WTC11 (cell line): Measurements from ENCODE around the gene PPDPF.

Experiments
- CTCF ChIP-seq: fragments of 200-600 bp; IDR thresholded peaks from 2 replicates; pipeline ENCODE4 v1.8.0; 2022; ENCODE audit warnings: antibody characterized with exemption
- ETV6 ChIP-seq: sonication (generic); formaldehyde crosslinking; IDR thresholded peaks from 2 replicates; pipeline ENCODE4 v1.8.1; 2022; ENCODE audit warnings: mild to moderate bottlenecking, missing genetic modification reagents
- IRF2 ChIP-seq: sonication (generic); formaldehyde crosslinking; IDR thresholded peaks from 2 replicates; pipeline ENCODE4 v1.8.0; 2022; ENCODE audit warnings: low read depth, missing genetic modification reagents, borderline replicate concordance
- MAX ChIP-seq: sonication (generic); formaldehyde crosslinking; IDR thresholded peaks from 2 replicates; pipeline ENCODE4 v1.8.0; 2022; ENCODE audit warnings: mild to moderate bottlenecking, missing genetic modification reagents
- NR1H2 ChIP-seq: sonication (generic); formaldehyde crosslinking; IDR thresholded peaks from 2 replicates; pipeline ENCODE4 v1.9.0; 2021; ENCODE audit warnings: mild to moderate bottlenecking, moderate library complexity, missing genetic modification reagents
- OVOL2 ChIP-seq: fragments of 250-450 bp; sonication (Bioruptor Pico); IDR thresholded peaks from 2 replicates; pipeline ENCODE4 v1.9.0; 2021; ENCODE audit warnings: mild to moderate bottlenecking, borderline replicate concordance
- SP1 ChIP-seq: sonication (generic); formaldehyde crosslinking; conservative IDR thresholded peaks from 2 replicates; pipeline ENCODE4 v1.8.1; 2022; ENCODE audit warnings: missing genetic modification reagents
- TEAD4 ChIP-seq: sonication (generic); formaldehyde crosslinking; IDR thresholded peaks from 2 replicates; pipeline ENCODE4 v1.8.0; 2022; ENCODE audit warnings: mild to moderate bottlenecking, missing genetic modification reagents
- ZNF263 ChIP-seq: sonication (generic); formaldehyde crosslinking; IDR thresholded peaks from 2 replicates; pipeline ENCODE4 v1.8.1; 2022; ENCODE audit warnings: low read depth, mild to moderate bottlenecking, moderate library complexity, missing genetic modification reagents
- TF ChIP-seq, protein P1 (sequence below): sonication (generic); formaldehyde crosslinking; IDR thresholded peaks from 2 replicates; pipeline ENCODE4 v1.8.1; 2023; ENCODE audit warnings: mild to moderate bottlenecking, missing genetic modification reagents, borderline replicate concordance

DNA sequence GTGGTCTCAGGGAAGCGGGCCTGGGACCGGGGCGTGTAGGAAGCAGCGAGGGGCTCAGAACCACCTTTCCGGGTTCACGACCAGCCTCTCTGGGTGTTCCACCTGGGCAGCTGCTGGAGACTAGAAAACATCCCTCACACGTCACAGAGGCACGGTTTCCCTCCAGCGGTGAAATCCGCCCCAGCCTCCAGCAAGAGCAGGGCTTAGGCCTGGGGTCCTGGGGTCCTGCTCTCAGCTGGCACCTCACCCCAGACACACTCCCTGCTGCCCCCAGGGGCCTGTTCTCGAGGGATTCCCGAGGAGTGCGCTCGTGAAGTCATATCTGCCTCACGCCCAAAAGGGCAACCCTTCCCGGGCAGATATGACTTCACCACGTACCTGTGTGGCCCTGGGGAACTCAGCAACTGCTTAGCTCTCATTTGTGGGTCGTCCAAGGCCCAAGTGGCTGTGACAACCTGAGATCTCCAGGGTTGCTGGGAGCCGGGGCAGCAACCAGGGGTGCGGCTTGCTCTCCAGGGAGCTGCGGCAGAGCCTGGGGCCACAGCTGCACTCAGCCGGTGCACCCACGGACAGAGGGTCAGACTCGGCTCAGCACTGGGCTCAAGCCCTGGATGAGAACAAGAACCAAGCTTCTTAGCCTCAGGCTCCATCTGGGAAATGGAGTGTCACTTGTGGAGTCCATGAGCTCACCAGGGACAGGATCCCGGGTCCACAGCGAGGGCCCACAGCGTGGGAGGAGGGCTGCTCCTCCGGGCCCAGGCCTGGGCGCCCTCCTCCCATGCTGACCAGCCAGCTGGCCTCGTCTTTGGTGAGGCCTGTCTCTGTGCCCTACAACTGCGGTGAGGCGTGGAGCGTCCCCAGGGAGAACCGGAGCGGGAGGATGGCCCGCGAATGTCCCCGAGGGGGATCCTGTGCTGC lies 34.1 kb downstream of the PPDPF start:
- TF ChIP-seq ETV6 (CRISPR knock-in tag) (no peak), CTCF (no peak), OVOL2 (no peak), SP1 (no peak), TEAD4 (CRISPR knock-in tag) (no peak), MAX (no peak), IRF2 (CRISPR knock-in tag) (no peak), ZNF263 (CRISPR knock-in tag) (no peak), NR1H2 (CRISPR knock-in tag) (no peak)
- TF ChIP-seq, protein P1, sequence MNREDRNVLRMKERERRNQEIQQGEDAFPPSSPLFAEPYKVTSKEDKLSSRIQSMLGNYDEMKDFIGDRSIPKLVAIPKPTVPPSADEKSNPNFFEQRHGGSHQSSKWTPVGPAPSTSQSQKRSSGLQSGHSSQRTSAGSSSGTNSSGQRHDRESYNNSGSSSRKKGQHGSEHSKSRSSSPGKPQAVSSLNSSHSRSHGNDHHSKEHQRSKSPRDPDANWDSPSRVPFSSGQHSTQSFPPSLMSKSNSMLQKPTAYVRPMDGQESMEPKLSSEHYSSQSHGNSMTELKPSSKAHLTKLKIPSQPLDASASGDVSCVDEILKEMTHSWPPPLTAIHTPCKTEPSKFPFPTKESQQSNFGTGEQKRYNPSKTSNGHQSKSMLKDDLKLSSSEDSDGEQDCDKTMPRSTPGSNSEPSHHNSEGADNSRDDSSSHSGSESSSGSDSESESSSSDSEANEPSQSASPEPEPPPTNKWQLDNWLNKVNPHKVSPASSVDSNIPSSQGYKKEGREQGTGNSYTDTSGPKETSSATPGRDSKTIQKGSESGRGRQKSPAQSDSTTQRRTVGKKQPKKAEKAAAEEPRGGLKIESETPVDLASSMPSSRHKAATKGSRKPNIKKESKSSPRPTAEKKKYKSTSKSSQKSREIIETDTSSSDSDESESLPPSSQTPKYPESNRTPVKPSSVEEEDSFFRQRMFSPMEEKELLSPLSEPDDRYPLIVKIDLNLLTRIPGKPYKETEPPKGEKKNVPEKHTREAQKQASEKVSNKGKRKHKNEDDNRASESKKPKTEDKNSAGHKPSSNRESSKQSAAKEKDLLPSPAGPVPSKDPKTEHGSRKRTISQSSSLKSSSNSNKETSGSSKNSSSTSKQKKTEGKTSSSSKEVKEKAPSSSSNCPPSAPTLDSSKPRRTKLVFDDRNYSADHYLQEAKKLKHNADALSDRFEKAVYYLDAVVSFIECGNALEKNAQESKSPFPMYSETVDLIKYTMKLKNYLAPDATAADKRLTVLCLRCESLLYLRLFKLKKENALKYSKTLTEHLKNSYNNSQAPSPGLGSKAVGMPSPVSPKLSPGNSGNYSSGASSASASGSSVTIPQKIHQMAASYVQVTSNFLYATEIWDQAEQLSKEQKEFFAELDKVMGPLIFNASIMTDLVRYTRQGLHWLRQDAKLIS (CRISPR knock-in tag): no peak
